ENCODE data around the gene ISOC1.

- no peak for TF ChIP-seq CTCF (IDR thresholded peaks at IDR 0.05)
- no peak for TF ChIP-seq POLR2A (IDR thresholded peaks at IDR 0.05)
These were observed 47.1 kb downstream of the ISOC1 start for GRCh38 chr5:129141696-129142095.
